Spleen (tissue), 7 donors: ENCODE measurements around the gene CABCOCO1.
"Not testable (repeated sequence)": the region's sequence is repeated elsewhere in the genome, so short reads cannot be mapped to it uniquely, and the experiment has no call there.

Experiments
- POLR2A ChIP-seq, 3 donors: fragments of 450-650 bp; IDR thresholded peaks; one replicate each; pipeline ENCODE4 v1.5.1; 2017; ENCODE audit warnings: antibody characterized with exemption in 3 of 3, mild to moderate bottlenecking in 1 of 3
- POLR2AphosphoS5 ChIP-seq, 3 donors: sonication (generic); formaldehyde crosslinking; IDR thresholded peaks; one replicate each; pipeline ENCODE4 v1.5.1; 2017; ENCODE audit warnings: antibody characterized with exemption in 3 of 3
- TF ChIP-seq, protein P1 (sequence below), 11 experiments: fragments of 200-600 bp in 7 of 11; fragments of 450-650 bp in 4 of 11; sonication (generic) in 4 of 11; IDR thresholded peaks in 8 of 11; conservative IDR thresholded peaks in 3 of 11; 1 replicate in 7 of 11; 2 replicates in 4 of 11; pipeline versions ENCODE4 v1.4.0 to v1.8.0; 2016 to 2021; ENCODE audit warnings: antibody characterized with exemption in 11 of 11, inconsistent platforms in 4 of 11, mild to moderate bottlenecking in 1 of 11
- donor health status: DM: no; HTN: no; CAD: no; lungs with moderate emphysema.
- donor health status: DM: no; HTN: no; CAD: no.
- donor health status: DM: no; HTN: no; CAD: no.

GRCh38 chr10:61712105-61712504 is 49.4 kb downstream of the CABCOCO1 start:
- not testable (repeated sequence) for TF ChIP-seq POLR2A, POLR2AphosphoS5 (IDR thresholded peaks at IDR 0.05)
- TF ChIP-seq, protein P1, sequence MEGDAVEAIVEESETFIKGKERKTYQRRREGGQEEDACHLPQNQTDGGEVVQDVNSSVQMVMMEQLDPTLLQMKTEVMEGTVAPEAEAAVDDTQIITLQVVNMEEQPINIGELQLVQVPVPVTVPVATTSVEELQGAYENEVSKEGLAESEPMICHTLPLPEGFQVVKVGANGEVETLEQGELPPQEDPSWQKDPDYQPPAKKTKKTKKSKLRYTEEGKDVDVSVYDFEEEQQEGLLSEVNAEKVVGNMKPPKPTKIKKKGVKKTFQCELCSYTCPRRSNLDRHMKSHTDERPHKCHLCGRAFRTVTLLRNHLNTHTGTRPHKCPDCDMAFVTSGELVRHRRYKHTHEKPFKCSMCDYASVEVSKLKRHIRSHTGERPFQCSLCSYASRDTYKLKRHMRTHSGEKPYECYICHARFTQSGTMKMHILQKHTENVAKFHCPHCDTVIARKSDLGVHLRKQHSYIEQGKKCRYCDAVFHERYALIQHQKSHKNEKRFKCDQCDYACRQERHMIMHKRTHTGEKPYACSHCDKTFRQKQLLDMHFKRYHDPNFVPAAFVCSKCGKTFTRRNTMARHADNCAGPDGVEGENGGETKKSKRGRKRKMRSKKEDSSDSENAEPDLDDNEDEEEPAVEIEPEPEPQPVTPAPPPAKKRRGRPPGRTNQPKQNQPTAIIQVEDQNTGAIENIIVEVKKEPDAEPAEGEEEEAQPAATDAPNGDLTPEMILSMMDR (IDR thresholded peaks at IDR 0.05 in 8 of 11, conservative IDR thresholded peaks at IDR 0.05 in 3 of 11): not testable (repeated sequence)
